K562 (cell line): Measurements from ENCODE around the gene EPHB1. TPM values are rescaled to one million over a fixed set of nuclear protein-coding genes. Genes with fewer than 3 reads are reported as not detected.

Source experiments
- ATAC-seq: fragments of 200-7000 bp; cut with Tn5 transposase; 3 replicates; pipeline ENCODE4 v1.9.1; 2020; ENCODE audit warnings: moderate library complexity
- BruUV-seq: library from RNA; stranded (reverse); fragments of 400-500 nt; replicated peaks from 2 replicates; lab custom pipeline; 2021; lab: Mats Ljungman, UMichigan
- CTCF ChIA-PET: fragments of 300-600 bp; formaldehyde crosslinking; extraction: SDS; loops from one replicate; lab custom pipeline; 2021; ENCODE audit warnings: low intra/inter-chr PET ratio; lab: Yijun Ruan, JAX
- POLR2A ChIA-PET: fragments of 300-600, 350-650 bp; sonication (Branson Sonifier 250); formaldehyde crosslinking; extraction: SDS; loops from one replicate; lab custom pipeline; 2021; ENCODE audit warnings: antibody characterized with exemption, inconsistent platforms; lab: Yijun Ruan, JAX
- DNase-seq, 4 experiments: peaks; one replicate each; pipeline versions ENCODE4 v3.0.0 to v3.0.0-alpha.2; 2011 to 2018; ENCODE audit warnings: low spot score in 3 of 4, mixed read lengths in 3 of 4; ENCODE audit errors: extremely low read depth in 1 of 4
- FAIRE-seq: peaks from 2 replicates; lab custom pipeline; 2011; peaks lifted over from hg19 to GRCh38; lab: Jason Lieb, UNC
- H2AFZ ChIP-seq: 2 replicates; pipeline ENCODE4 v1.6.0; 2011; ENCODE audit warnings: low read depth, low read length, control low read depth, inconsistent platforms
- H3K27ac ChIP-seq: fragments of 200-600 bp; 3 replicates; pipeline ENCODE4 v1.8.0; 2011; ENCODE audit warnings: low read depth, mild to moderate bottlenecking, control low read depth, inconsistent platforms, low read length, moderate library complexity, mixed read lengths; ENCODE audit errors: extremely low read depth
- H3K27me3 ChIP-seq, 2 experiments: fragments of 300-600 bp in 1 of 2; 2 replicates in 1 of 2; 3 replicates in 1 of 2; pipeline versions ENCODE4 v1.6.0 to v1.8.0; 2011; ENCODE audit warnings: inconsistent platforms in 2 of 2, low read length in 2 of 2, mild to moderate bottlenecking in 1 of 2, mixed read lengths in 1 of 2, moderate library complexity in 1 of 2; ENCODE audit not compliant: control insufficient read depth in 2 of 2, insufficient read depth in 2 of 2
- H3K36me3 ChIP-seq: fragments of 300-600 bp; 3 replicates; pipeline ENCODE4 v1.8.0; 2011; ENCODE audit warnings: mild to moderate bottlenecking, low read length, inconsistent platforms; ENCODE audit not compliant: control insufficient read depth, insufficient read depth
- H3K4me1 ChIP-seq, 2 experiments: fragments of 200-600 bp in 1 of 2; replicated peaks in 1 of 2; 2 replicates in 1 of 2; 3 replicates in 1 of 2; pipeline versions ENCODE4 v1.5.1 to v1.8.0; 2011; ENCODE audit warnings: inconsistent platforms in 2 of 2, low read length in 2 of 2, mild to moderate bottlenecking in 1 of 2, mixed read lengths in 1 of 2, moderate library complexity in 1 of 2; ENCODE audit not compliant: control insufficient read depth in 2 of 2, insufficient read depth in 2 of 2
- H3K4me2 ChIP-seq: 2 replicates; pipeline ENCODE4 v1.6.1; 2011; ENCODE audit warnings: low read length, control low read depth, inconsistent platforms, mixed read lengths; ENCODE audit not compliant: insufficient read depth
- H3K4me3 ChIP-seq: fragments of 200-600 bp; sonication (generic), shearing (Covaris generic); 2 replicates; pipeline ENCODE4 v1.5.1; 2016; ENCODE audit warnings: control low read depth, inconsistent platforms
- H3K79me2 ChIP-seq: fragments of 200-600 bp; 3 replicates; pipeline ENCODE4 v1.8.0; 2011; ENCODE audit warnings: low read length, inconsistent platforms; ENCODE audit not compliant: control insufficient read depth, insufficient read depth
- H3K9ac ChIP-seq, 2 experiments: 2 replicates each; pipeline versions ENCODE4 v1.6.0 to v1.6.1; 2011; ENCODE audit warnings: low read depth in 2 of 2, low read length in 2 of 2, control low read depth in 1 of 2, inconsistent platforms in 1 of 2, mild to moderate bottlenecking in 1 of 2, mixed read lengths in 1 of 2; ENCODE audit not compliant: insufficient read depth in 1 of 2
- H3K9me1 ChIP-seq: one replicate; pipeline ENCODE4 v1.6.0; 2011; ENCODE audit warnings: inconsistent platforms, mild to moderate bottlenecking, low read length, moderate library complexity; ENCODE audit not compliant: control insufficient read depth, insufficient read depth
- H3K9me3 ChIP-seq: replicated peaks from 2 replicates; pipeline ENCODE4 v1.5.1; 2011; ENCODE audit warnings: low read depth, low read length, inconsistent platforms; ENCODE audit not compliant: control insufficient read depth, insufficient read depth
- H4K20me1 ChIP-seq: replicated peaks from 2 replicates; pipeline ENCODE4 v1.6.1; 2011; ENCODE audit warnings: low read length, inconsistent platforms, mixed read lengths; ENCODE audit not compliant: control insufficient read depth, insufficient read depth
- BCL6 ChIP-seq: fragments of 250-450 bp; sonication (Bioruptor Pico); IDR thresholded peaks from 2 replicates; pipeline ENCODE4 v1.4.0; 2020
- ELF1 ChIP-seq: fragments of 200-800 bp; sonication (Bioruptor generic); IDR thresholded peaks from 2 replicates; pipeline ENCODE4 v1.6.1; 2016; ENCODE audit warnings: missing genetic modification characterization, missing compliant biosample characterization
- ETS1 ChIP-seq: conservative IDR thresholded peaks from 2 replicates; pipeline ENCODE4 v1.6.1; 2011; ENCODE audit warnings: low read depth, mild to moderate bottlenecking, low read length; ENCODE audit not compliant: control insufficient read depth
- HDAC2 ChIP-seq: fragments of 450-650 bp; IDR thresholded peaks from 2 replicates; pipeline ENCODE4 v1.6.1; 2016; ENCODE audit warnings: mild to moderate bottlenecking
- HEY1 ChIP-seq: fragments of 250-450 bp; sonication (Bioruptor Pico); IDR thresholded peaks from 2 replicates; pipeline ENCODE4 v1.5.0; 2020; ENCODE audit warnings: mild to moderate bottlenecking, moderate library complexity, borderline replicate concordance
- HMG20A ChIP-seq: fragments of 450-650 bp; formaldehyde crosslinking; conservative IDR thresholded peaks from 2 replicates; pipeline ENCODE4 v1.4.0; 2020; ENCODE audit warnings: mild to moderate bottlenecking, mixed read lengths
- HSF4 ChIP-seq: fragments of 250-450 bp; sonication (Bioruptor Pico); IDR thresholded peaks from 2 replicates; pipeline ENCODE4 v2.1.2; 2022; ENCODE audit warnings: mild to moderate bottlenecking, moderate library complexity, borderline replicate concordance
- JUN ChIP-seq, 2 experiments: sonication (generic) in 1 of 2; formaldehyde crosslinking in 1 of 2; IDR thresholded peaks; 2 replicates each; pipeline versions ENCODE4 v1.6.1 to v1.8.0; 2012 to 2022; ENCODE audit warnings: borderline replicate concordance in 2 of 2, mild to moderate bottlenecking in 2 of 2, improper control_type of control experiment in 1 of 2, low read depth in 1 of 2, low read length in 1 of 2, missing genetic modification reagents in 1 of 2
- KDM5B ChIP-seq: fragments of 200-600 bp; sonication (generic); IDR thresholded peaks from 2 replicates; pipeline ENCODE4 v1.6.1; 2012; ENCODE audit warnings: low read depth, mild to moderate bottlenecking, moderate library complexity, low read length, control low read depth, inconsistent platforms; ENCODE audit not compliant: insufficient replicate concordance
- KLF13 ChIP-seq: fragments of 450-650 bp; IDR thresholded peaks from 2 replicates; pipeline ENCODE4 v1.6.1; 2016; ENCODE audit warnings: missing genetic modification characterization, low read depth, mild to moderate bottlenecking, missing compliant biosample characterization, moderate library complexity, borderline replicate concordance
- PCBP1 ChIP-seq: fragments of 200-400 bp; formaldehyde crosslinking; IDR thresholded peaks from 2 replicates; pipeline ENCODE4 v1.6.1; 2018; ENCODE audit warnings: mild to moderate bottlenecking, low read depth, low read length; ENCODE audit not compliant: poor library complexity, severe bottlenecking
- XRCC5 ChIP-seq: fragments of 200-400 bp; formaldehyde crosslinking; IDR thresholded peaks from 2 replicates; pipeline ENCODE4 v1.6.1; 2017; ENCODE audit warnings: low read depth, mild to moderate bottlenecking, low read length
- ZNF263 ChIP-seq: sonication (generic); formaldehyde crosslinking; IDR thresholded peaks from 2 replicates; pipeline ENCODE4 v1.8.0; 2022; ENCODE audit warnings: mild to moderate bottlenecking, missing genetic modification reagents, borderline replicate concordance
- WGBS: fragments of 100-300 bp; shearing (Covaris generic); methylation state at CpG from one replicate; pipeline ENCODE4 v1.1.6; 2016; ENCODE audit warnings: low coverage, mixed read lengths; ENCODE audit not compliant: insufficient coverage; ENCODE audit errors: missing lambda C conversion rate; 5-methylcytosine and 5-hydroxymethylcytosine counted together
- in situ Hi-C: fragments of 300-500 bp; cut with MboI; formaldehyde crosslinking; loops from 4 replicates; pipeline ENCODE4 v1.15.0; 2018; ENCODE audit warnings: inconsistent platforms, mixed read lengths
- intact Hi-C: fragments of 100-400 bp; cut with micrococcal nuclease; formaldehyde crosslinking; loops from 2 replicates; pipeline ENCODE4 v1.14.2; 2022
- polyA plus RNA-seq, 8 experiments: library from polyadenylated mRNA; depleted of rRNA in 4 of 8; stranded (reverse) in 5 of 8; unstranded in 3 of 8; fragments of >200 nt; fragmentation: Nextera tagmentation in 2 of 8; fragmentation: Illumina TruSeq in 1 of 8; extraction: Ambion mirVana in 2 of 8; extraction: Trizol in 1 of 8; gene quantifications; 2 replicates each; pipeline versions ENCODE4 v1.2.1 to v1.2.3, GENCODE V29; 2011 to 2014; ENCODE audit warnings: inconsistent platforms in 1 of 8, missing spikeins in 1 of 8
- total RNA-seq, 7 experiments: library from RNA; depleted of rRNA in 6 of 7; stranded (reverse); fragments of >200 nt in 6 of 7; fragmentation: Illumina TruSeq in 2 of 7; extraction: Trizol in 2 of 7; gene quantifications; 2 replicates each; pipeline versions ENCODE4 v1.2.1 to v1.2.3, GENCODE V29; 2011 to 2021; ENCODE audit warnings: low replicate concordance in 1 of 7
- TF ChIP-seq, protein P1 (sequence below): sonication (generic); formaldehyde crosslinking; IDR thresholded peaks from 2 replicates; pipeline ENCODE4 v1.8.0; 2022; ENCODE audit warnings: missing genetic modification reagents, mild to moderate bottlenecking, moderate library complexity, borderline replicate concordance

EPHB1 gene
- total and polyA plus RNA-seq, 9 of the 15 experiments (the other 6 are each of a cell fraction or from before 2014, with no cell fraction given): 0.29 TPM; not detected in 8

DNA sequence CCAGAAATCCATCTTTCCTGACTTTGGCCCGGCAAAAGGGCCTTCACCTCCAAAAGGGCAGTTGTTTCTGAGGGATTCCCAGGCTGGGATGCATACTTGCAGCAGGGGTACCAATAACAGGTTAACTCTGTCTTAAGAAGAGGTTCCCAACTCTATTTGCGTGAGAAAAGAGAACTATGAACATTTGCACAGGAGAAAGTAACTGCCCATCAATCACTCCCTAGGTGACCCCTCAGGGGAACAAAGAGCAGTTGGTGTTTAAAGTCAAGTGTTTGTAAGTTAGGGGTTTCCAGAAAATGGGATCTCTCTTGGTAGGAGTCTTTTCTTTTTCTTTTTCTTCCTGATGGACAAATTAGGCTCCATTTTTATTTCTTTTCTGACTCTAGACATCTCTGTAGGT lies 97.3 kb downstream of the EPHB1 start:
- no peak overlapping the region for H3K4me2 ChIP-seq
- BruUV-seq: no TSS peak
- H3K36me3 ChIP-seq: no peaks in the 10 kb centered on the region
- H3K4me1 ChIP-seq: no peaks in the 10 kb centered on the region
- no peak overlapping the region for H2AFZ ChIP-seq
- ChIA-PET CTCF (no interaction called here), POLR2A (no interaction called here)
- FAIRE-seq: no peak
- no peak for DNase-seq
- H3K79me2 ChIP-seq: no peaks in the 10 kb centered on the region
- ATAC-seq: no peak
- H3K9me1 ChIP-seq: no peaks in the 10 kb centered on the region
- intact Hi-C loops: no loop called here
- no peak overlapping the region for H3K4me3 ChIP-seq
- no peaks in the 10 kb centered on the region; a peak in 1 of 5 replicates for H3K27me3 ChIP-seq
- TF ChIP-seq KLF13 (tag): no peak
- TF ChIP-seq JUN (IDR thresholded peaks at IDR 0.05; ENCODE audit: borderline replicate concordance, low read depth, low read length): no peak
- no peak for TF ChIP-seq JUN (CRISPR knock-in tag; IDR thresholded peaks at IDR 0.05; ENCODE audit: borderline replicate concordance)
- TF ChIP-seq XRCC5: no peak
- H3K27ac ChIP-seq: no peak overlapping the region
- no peaks in the 10 kb centered on the region; the same call in 1 of the 2 replicates for H4K20me1 ChIP-seq
- in situ Hi-C loops: no loop called here
- 0% methylated on average over 2 of the region's 2 CpGs for whole genome bisulfite sequencing
- no peaks in the 10 kb centered on the region for H3K9me3 ChIP-seq
- no peak overlapping the region for H3K9ac ChIP-seq

- no peaks in the 10 kb centered on the region for H3K79me2 ChIP-seq
- no peak overlapping the region for H3K9ac ChIP-seq
- CTCF ChIA-PET: no interaction called here
- H3K36me3 ChIP-seq: no peaks in the 10 kb centered on the region
- H3K9me3 ChIP-seq: no peaks in the 10 kb centered on the region
- ATAC-seq: no peak
- DNase-seq: no peak
- no TSS peak for BruUV-seq
- intact Hi-C loops: no loop called here
- in situ Hi-C loops: no loop called here
- FAIRE-seq: no peak
- WGBS: 2% methylated on average over 5 of the region's 5 CpGs
- no peak overlapping the region for H3K27ac ChIP-seq
- no peak overlapping the region for H2AFZ ChIP-seq
- no peaks in the 10 kb centered on the region; a peak in 1 of 5 replicates for H3K27me3 ChIP-seq
- H3K4me3 ChIP-seq: no peak overlapping the region
- POLR2A ChIA-PET: no interaction called here
- no peaks in the 10 kb centered on the region for H3K9me1 ChIP-seq
- H3K4me1 ChIP-seq: no peaks in the 10 kb centered on the region
- no peaks in the 10 kb centered on the region; the same call in 1 of the 2 replicates for H4K20me1 ChIP-seq
- H3K4me2 ChIP-seq: no peak overlapping the region
- TF ChIP-seq PCBP1 (no peak), ELF1 (tag) (no peak), KDM5B (no peak), HEY1 (CRISPR knock-in tag) (no peak), HDAC2 (no peak), ETS1 (no peak), ZNF263 (CRISPR knock-in tag) (no peak), BCL6 (CRISPR knock-in tag) (no peak), HSF4 (no peak), HMG20A (CRISPR knock-in tag) (no peak)
- TF ChIP-seq, protein P1, sequence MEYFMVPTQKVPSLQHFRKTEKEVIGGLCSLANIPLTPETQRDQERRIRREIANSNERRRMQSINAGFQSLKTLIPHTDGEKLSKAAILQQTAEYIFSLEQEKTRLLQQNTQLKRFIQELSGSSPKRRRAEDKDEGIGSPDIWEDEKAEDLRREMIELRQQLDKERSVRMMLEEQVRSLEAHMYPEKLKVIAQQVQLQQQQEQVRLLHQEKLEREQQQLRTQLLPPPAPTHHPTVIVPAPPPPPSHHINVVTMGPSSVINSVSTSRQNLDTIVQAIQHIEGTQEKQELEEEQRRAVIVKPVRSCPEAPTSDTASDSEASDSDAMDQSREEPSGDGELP (CRISPR knock-in tag): no peak
Observed at GRCh38 chr3:134892761-134893160, 97.7 kb downstream of the EPHB1 start.
